ENCODE measurements around the gene AUTS2.

The AUTS2 gene

GRCh38 chr7:70027867-70028266 lies 429.6 kb downstream of the AUTS2 start:
- Histone ChIP-seq H3K9me3 (ENCODE audit: control insufficient read depth, insufficient read depth, low read depth, low read length) (no peaks in the 10 kb centered on the region), H3K4me3 (ENCODE audit: low read depth, low read length) (no peak overlapping the region), H3K4me1 (ENCODE audit: control insufficient read depth, insufficient read depth, low read length) (peaks cover 16% of the 10 kb centered on the region), H3K36me3 (ENCODE audit: control insufficient read depth in 2 of 2, insufficient read depth in 1 of 2, low read length in 2 of 2) (no peaks in the 10 kb centered on the region), H3K27ac (ENCODE audit: extremely low read depth, low read depth, low read length) (no peak overlapping the region)
- TF ChIP-seq ZNF660 (tag by site-specific recombination; IDR thresholded peaks at IDR 0.05) = no peak
- TF ChIP-seq PRDM6 (tag by site-specific recombination; IDR thresholded peaks at IDR 0.05) = peak; percentile 47; the same call in 1 of the 2 replicates
- 0 out of 2 replicates have a peak, but pooled peaks have one; percentile 45 for TF ChIP-seq OSR2 (tag by site-specific recombination; IDR thresholded peaks at IDR 0.05)
- TF ChIP-seq ZNF221 (tag by site-specific recombination; IDR thresholded peaks at IDR 0.05; ENCODE audit: borderline replicate concordance) = no peak
- CTCF ChIA-PET = interaction anchor here (0.6 kb wide), 2 partner anchors 616 to 681 kb away, joined by 3 read pairs; no protein-coding TSS in a partner anchor
- POLR2A ChIA-PET = no interaction called here

- CTCF ChIA-PET = interaction anchor here (0.6 kb wide), 1 partner anchor 681 kb away, joined by 3 read pairs; no protein-coding TSS in a partner anchor
- no peaks in the 10 kb centered on the region for H3K36me3 ChIP-seq (ENCODE audit: control insufficient read depth in 2 of 2, insufficient read depth in 1 of 2, low read length in 2 of 2)
- no peak overlapping the region for H3K4me3 ChIP-seq (ENCODE audit: low read depth, low read length)
- POLR2A ChIA-PET = no interaction called here
- H3K4me1 ChIP-seq (ENCODE audit: control insufficient read depth, insufficient read depth, low read length) = peaks cover 16% of the 10 kb centered on the region
- H3K9me3 ChIP-seq (ENCODE audit: control insufficient read depth, insufficient read depth, low read depth, low read length) = no peaks in the 10 kb centered on the region
- TF ChIP-seq ZNF274 (IDR thresholded peaks at IDR 0.05; ENCODE audit: low read length) = no peak
- no peak for TF ChIP-seq ZNF274 (tag by site-specific recombination; IDR thresholded peaks at IDR 0.05; ENCODE audit: borderline replicate concordance)
- TF ChIP-seq HOXC10 (CRISPR knock-in tag; IDR thresholded peaks at IDR 0.05) = no peak
- TF ChIP-seq SP7 (tag by site-specific recombination; IDR thresholded peaks at IDR 0.05) = no peak
- no peak for TF ChIP-seq ZNF561 (tag by site-specific recombination; IDR thresholded peaks at IDR 0.05; ENCODE audit: borderline replicate concordance)
- no peak for TF ChIP-seq ZNF701 (tag by site-specific recombination; IDR thresholded peaks at IDR 0.05)
- no peak for TF ChIP-seq KLF9 (tag by site-specific recombination; IDR thresholded peaks at IDR 0.05; ENCODE audit: low read depth)
- no peak for TF ChIP-seq ZNF174 (tag by site-specific recombination; IDR thresholded peaks at IDR 0.05)
- no peak for TF ChIP-seq ZSCAN16 (tag by site-specific recombination; IDR thresholded peaks at IDR 0.05)
- no peak for TF ChIP-seq ZNF114 (tag by site-specific recombination; IDR thresholded peaks at IDR 0.05)
- no peak for TF ChIP-seq ZNF704 (tag by site-specific recombination; IDR thresholded peaks at IDR 0.05)
- no peak for TF ChIP-seq ZNF791 (tag by site-specific recombination; IDR thresholded peaks at IDR 0.05)
- TF ChIP-seq ZNF341 (tag by site-specific recombination; IDR thresholded peaks at IDR 0.05; ENCODE audit: low read depth) = no peak
- TF ChIP-seq ZNF544 (tag by site-specific recombination; IDR thresholded peaks at IDR 0.05) = no peak
- no peak for TF ChIP-seq YY1 (tag by site-specific recombination; IDR thresholded peaks at IDR 0.05)
- no peak for TF ChIP-seq GFI1B (tag by site-specific recombination; IDR thresholded peaks at IDR 0.05)
- no peak overlapping the region for H3K27ac ChIP-seq (ENCODE audit: extremely low read depth, low read depth, low read length)
Measured at GRCh38 chr7:70028620-70029019, 430.3 kb downstream of the AUTS2 start.

GRCh38 chr7:70029993-70030392 lies 431.7 kb downstream of the AUTS2 start:
- CTCF ChIA-PET = no interaction called here
- Histone ChIP-seq H3K36me3 (ENCODE audit: control insufficient read depth in 2 of 2, insufficient read depth in 1 of 2, low read length in 2 of 2) (no peaks in the 10 kb centered on the region), H3K4me3 (ENCODE audit: low read depth, low read length) (no peak overlapping the region), H3K27ac (ENCODE audit: extremely low read depth, low read depth, low read length) (no peak overlapping the region), H3K4me1 (ENCODE audit: control insufficient read depth, insufficient read depth, low read length) (peaks cover 17% of the 10 kb centered on the region), H3K9me3 (ENCODE audit: control insufficient read depth, insufficient read depth, low read depth, low read length) (no peaks in the 10 kb centered on the region)
- no peak for TF ChIP-seq ZNF670 (tag by site-specific recombination; IDR thresholded peaks at IDR 0.05; ENCODE audit: low read depth)
- no peak for TF ChIP-seq BCL11B (tag by site-specific recombination; IDR thresholded peaks at IDR 0.05; ENCODE audit: low read depth)
- no peak for TF ChIP-seq ZNF664 (tag by site-specific recombination; IDR thresholded peaks at IDR 0.05)
- no peak for TF ChIP-seq GLIS2 (tag by site-specific recombination; IDR thresholded peaks at IDR 0.05)
- no peak for TF ChIP-seq ZFP3 (tag by site-specific recombination; IDR thresholded peaks at IDR 0.05; ENCODE audit: low read depth)
- TF ChIP-seq ZNF335 (tag by site-specific recombination; conservative IDR thresholded peaks at IDR 0.05) = no peak
- no peak for TF ChIP-seq KLF1 (tag by site-specific recombination; IDR thresholded peaks at IDR 0.05)
- no peak for TF ChIP-seq ZNF639 (tag by site-specific recombination; IDR thresholded peaks at IDR 0.05)
- no peak for TF ChIP-seq SETDB1 (IDR thresholded peaks at IDR 0.05; ENCODE audit: insufficient read length, low read length)
- TF ChIP-seq ZNF433 (tag by site-specific recombination; IDR thresholded peaks at IDR 0.05; ENCODE audit: low read depth) = no peak
- no peak for TF ChIP-seq ZNF843 (tag by site-specific recombination; IDR thresholded peaks at IDR 0.05)
- POLR2A ChIA-PET = no interaction called here
